Astrocyte (in vitro differentiated cells and primary cell): ENCODE results near the gene NDEL1. TPM values are rescaled to one million over a fixed set of nuclear protein-coding genes. Genes with fewer than 3 reads are reported as not detected.

Source experiments
- DNase-seq: peaks from one replicate; pipeline ENCODE4 v3.0.0-alpha.2; 2010; ENCODE audit warnings: low read depth
- FAIRE-seq: peaks from 2 replicates; lab custom pipeline; 2011; peaks lifted over from hg19 to GRCh38; lab: Jason Lieb, UNC
- H2AFZ ChIP-seq: 2 replicates; pipeline ENCODE4 v1.6.0; 2012; ENCODE audit warnings: low read depth, low read length, inconsistent platforms
- H3K27ac ChIP-seq: 2 replicates; pipeline ENCODE4 v1.5.1; 2011; ENCODE audit warnings: low read depth, low read length, inconsistent platforms
- H3K27me3 ChIP-seq: 2 replicates; pipeline ENCODE4 v1.6.0; 2011; ENCODE audit warnings: low read length, inconsistent platforms; ENCODE audit not compliant: insufficient read depth
- H3K36me3 ChIP-seq: 2 replicates; pipeline ENCODE4 v1.5.1; 2011; ENCODE audit warnings: low read length, inconsistent platforms; ENCODE audit not compliant: insufficient read depth
- H3K4me1 ChIP-seq: 2 replicates; pipeline ENCODE4 v1.5.1; 2011; ENCODE audit warnings: low read length, inconsistent platforms; ENCODE audit not compliant: insufficient read depth
- H3K4me2 ChIP-seq: 2 replicates; pipeline ENCODE4 v1.6.0; 2012; ENCODE audit warnings: low read length, inconsistent platforms
- H3K4me3 ChIP-seq: 2 replicates; pipeline ENCODE4 v1.5.1; 2011; ENCODE audit warnings: low read depth, mild to moderate bottlenecking, low read length, inconsistent platforms; ENCODE audit not compliant: insufficient read depth
- H3K79me2 ChIP-seq: 2 replicates; pipeline ENCODE4 v1.6.0; 2012; ENCODE audit warnings: mild to moderate bottlenecking, low read length, inconsistent platforms; ENCODE audit not compliant: insufficient read depth
- H3K9ac ChIP-seq: 2 replicates; pipeline ENCODE4 v1.6.0; 2012; ENCODE audit warnings: mild to moderate bottlenecking, low read length, inconsistent platforms
- H3K9me3 ChIP-seq: 2 replicates; pipeline ENCODE4 v1.5.1; 2012; ENCODE audit warnings: low read depth, mild to moderate bottlenecking, low read length, inconsistent platforms; ENCODE audit not compliant: insufficient read depth
- H4K20me1 ChIP-seq: 2 replicates; pipeline ENCODE4 v1.6.0; 2012; ENCODE audit warnings: low read length, inconsistent platforms; ENCODE audit not compliant: insufficient read depth
- H3K27ac Mint-ChIP-seq: one replicate; pipeline ENCODE4 v1.8.0; 2021; ENCODE audit warnings: mild to moderate bottlenecking, mixed read lengths; ENCODE audit not compliant: unreplicated experiment
- H3K27me3 Mint-ChIP-seq: one replicate; pipeline ENCODE4 v1.8.0; 2021; ENCODE audit warnings: low read depth, mixed read lengths; ENCODE audit not compliant: unreplicated experiment
- H3K36me3 Mint-ChIP-seq: one replicate; pipeline ENCODE4 v1.8.0; 2021; ENCODE audit warnings: low read depth, mixed read lengths; ENCODE audit not compliant: unreplicated experiment
- H3K4me1 Mint-ChIP-seq: one replicate; pipeline ENCODE4 v1.8.0; 2021; ENCODE audit warnings: low read depth, mixed read lengths; ENCODE audit not compliant: unreplicated experiment
- H3K4me3 Mint-ChIP-seq: one replicate; pipeline ENCODE4 v1.8.0; 2021; ENCODE audit warnings: mild to moderate bottlenecking, moderate library complexity, mixed read lengths; ENCODE audit not compliant: unreplicated experiment
- H3K9me3 Mint-ChIP-seq: one replicate; pipeline ENCODE4 v1.8.0; 2021; ENCODE audit warnings: mild to moderate bottlenecking, mixed read lengths; ENCODE audit not compliant: unreplicated experiment
- EZH2 ChIP-seq: IDR thresholded peaks from 2 replicates; pipeline ENCODE4 v1.6.1; 2012; ENCODE audit warnings: mild to moderate bottlenecking, low read length, inconsistent platforms; ENCODE audit not compliant: insufficient read depth
- total RNA-seq: library from RNA; stranded (reverse); gene quantifications from 2 replicates; pipeline ENCODE4 v1.2.1, GENCODE V29; 2021
- TF ChIP-seq, protein P1 (sequence below): IDR thresholded peaks from 2 replicates; pipeline ENCODE4 v1.5.1; 2011; ENCODE audit warnings: low read depth, mild to moderate bottlenecking, inconsistent platforms, low read length, moderate library complexity; ENCODE audit not compliant: insufficient read depth

Gene NDEL1
- total RNA-seq, 1 donor from 2014 or later = 102 TPM

DNA sequence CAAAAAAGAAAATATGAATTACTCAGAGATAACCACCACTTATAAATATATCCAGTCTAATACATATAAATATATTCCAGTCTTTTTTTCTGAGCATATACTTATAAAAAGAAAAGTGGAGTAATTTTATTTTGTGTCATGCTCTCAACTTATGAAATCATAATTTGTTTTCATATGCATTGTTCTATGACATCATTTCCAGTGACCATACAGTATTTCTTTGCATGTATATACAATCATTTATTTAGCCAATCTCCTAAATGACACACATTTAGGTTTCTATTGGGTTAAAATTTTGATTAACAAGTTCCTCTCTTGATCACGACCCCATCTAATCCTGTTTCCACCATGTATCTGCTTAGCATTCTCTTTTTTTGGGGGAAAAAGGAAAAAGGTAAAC lies 16.4 kb upstream of the NDEL1 start:
- Mint-ChIP-seq H3K36me3 (no peaks in the 10 kb centered on the region), H3K4me3 (no peak overlapping the region), H3K27ac (no peak overlapping the region), H3K27me3 (peaks cover 19% of the 10 kb centered on the region), H3K4me1 (no peaks in the 10 kb centered on the region), H3K9me3 (no peaks in the 10 kb centered on the region)
- H3K4me2 ChIP-seq = no peak overlapping the region
- no peak overlapping the region for H3K27ac ChIP-seq
- no peaks in the 10 kb centered on the region for H3K9me3 ChIP-seq
- H3K4me3 ChIP-seq = no peak overlapping the region
- peaks cover 5% of the 10 kb centered on the region for H3K4me1 ChIP-seq
- peaks cover 30% of the 10 kb centered on the region for H3K27me3 ChIP-seq
- H3K9ac ChIP-seq = no peak overlapping the region
- H3K36me3 ChIP-seq = no peaks in the 10 kb centered on the region
- DNase-seq (no peak), FAIRE-seq (no peak)
- TF ChIP-seq EZH2 = no peak
- TF ChIP-seq, protein P1, sequence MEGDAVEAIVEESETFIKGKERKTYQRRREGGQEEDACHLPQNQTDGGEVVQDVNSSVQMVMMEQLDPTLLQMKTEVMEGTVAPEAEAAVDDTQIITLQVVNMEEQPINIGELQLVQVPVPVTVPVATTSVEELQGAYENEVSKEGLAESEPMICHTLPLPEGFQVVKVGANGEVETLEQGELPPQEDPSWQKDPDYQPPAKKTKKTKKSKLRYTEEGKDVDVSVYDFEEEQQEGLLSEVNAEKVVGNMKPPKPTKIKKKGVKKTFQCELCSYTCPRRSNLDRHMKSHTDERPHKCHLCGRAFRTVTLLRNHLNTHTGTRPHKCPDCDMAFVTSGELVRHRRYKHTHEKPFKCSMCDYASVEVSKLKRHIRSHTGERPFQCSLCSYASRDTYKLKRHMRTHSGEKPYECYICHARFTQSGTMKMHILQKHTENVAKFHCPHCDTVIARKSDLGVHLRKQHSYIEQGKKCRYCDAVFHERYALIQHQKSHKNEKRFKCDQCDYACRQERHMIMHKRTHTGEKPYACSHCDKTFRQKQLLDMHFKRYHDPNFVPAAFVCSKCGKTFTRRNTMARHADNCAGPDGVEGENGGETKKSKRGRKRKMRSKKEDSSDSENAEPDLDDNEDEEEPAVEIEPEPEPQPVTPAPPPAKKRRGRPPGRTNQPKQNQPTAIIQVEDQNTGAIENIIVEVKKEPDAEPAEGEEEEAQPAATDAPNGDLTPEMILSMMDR = no peak
- no peak overlapping the region for H2AFZ ChIP-seq
- H4K20me1 ChIP-seq = no peaks in the 10 kb centered on the region
- H3K79me2 ChIP-seq = no peaks in the 10 kb centered on the region

DNA sequence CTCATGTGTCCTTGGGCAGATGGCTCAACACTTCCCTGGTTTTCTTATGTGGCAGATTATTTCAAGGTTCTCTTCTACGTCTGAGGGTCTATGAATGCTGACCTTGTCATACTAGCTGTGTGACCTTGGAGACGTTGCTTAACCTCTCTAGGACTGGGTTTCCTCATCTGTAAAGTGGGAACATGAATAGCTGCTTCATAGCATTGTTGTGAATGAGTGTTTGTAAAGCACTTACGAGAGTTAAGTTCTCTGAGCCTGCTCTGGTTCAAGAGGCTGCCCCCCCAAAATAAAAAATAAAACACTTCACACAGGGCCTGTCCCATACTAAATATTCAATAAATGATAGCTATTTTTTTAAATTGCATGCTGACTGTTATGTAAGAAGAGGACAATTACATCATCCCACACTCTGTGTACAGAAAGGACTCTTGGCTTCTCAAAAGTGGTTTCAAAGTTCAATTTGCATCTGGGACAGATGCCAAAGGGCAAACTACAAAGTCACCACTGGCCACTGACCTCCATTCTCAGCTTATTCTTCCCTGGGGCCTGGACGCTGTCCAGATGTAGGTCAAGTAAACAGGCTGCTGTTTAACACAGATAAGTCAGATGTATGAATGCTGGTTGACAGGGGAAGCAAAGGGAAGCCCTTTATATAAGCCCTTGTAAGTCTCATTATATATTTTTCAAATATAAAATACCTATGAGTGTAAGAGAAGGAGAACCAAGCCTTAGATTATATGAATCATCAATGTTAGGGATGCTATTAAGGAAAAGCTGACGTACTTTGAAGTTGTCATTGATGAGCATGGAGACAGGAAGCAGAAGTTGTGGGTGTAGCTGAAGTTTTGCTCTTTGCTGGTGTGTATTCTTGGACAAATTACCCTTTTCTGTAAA lies 15.4 kb upstream of the NDEL1 start:
- no peak for TF ChIP-seq EZH2
- TF ChIP-seq, protein P1 = no peak
- H3K27ac ChIP-seq = no peak overlapping the region
- no peaks in the 10 kb centered on the region for H4K20me1 ChIP-seq
- H2AFZ ChIP-seq = no peak overlapping the region
- H3K9ac ChIP-seq = no peak overlapping the region
- H3K36me3 ChIP-seq = no peaks in the 10 kb centered on the region
- FAIRE-seq = no peak
- H3K4me3 Mint-ChIP-seq = no peak overlapping the region
- no peaks in the 10 kb centered on the region for H3K4me1 Mint-ChIP-seq
- peaks cover 5% of the 10 kb centered on the region for H3K4me1 ChIP-seq
- H3K9me3 ChIP-seq = no peaks in the 10 kb centered on the region
- H3K27ac Mint-ChIP-seq = no peak overlapping the region
- H3K27me3 ChIP-seq = peaks cover 30% of the 10 kb centered on the region
- peaks cover 19% of the 10 kb centered on the region for H3K27me3 Mint-ChIP-seq
- no peak overlapping the region for H3K4me2 ChIP-seq
- no peaks in the 10 kb centered on the region for H3K36me3 Mint-ChIP-seq
- no peak overlapping the region for H3K4me3 ChIP-seq
- no peaks in the 10 kb centered on the region for H3K79me2 ChIP-seq
- H3K9me3 Mint-ChIP-seq = no peaks in the 10 kb centered on the region
- DNase-seq = peak; percentile 45

DNA sequence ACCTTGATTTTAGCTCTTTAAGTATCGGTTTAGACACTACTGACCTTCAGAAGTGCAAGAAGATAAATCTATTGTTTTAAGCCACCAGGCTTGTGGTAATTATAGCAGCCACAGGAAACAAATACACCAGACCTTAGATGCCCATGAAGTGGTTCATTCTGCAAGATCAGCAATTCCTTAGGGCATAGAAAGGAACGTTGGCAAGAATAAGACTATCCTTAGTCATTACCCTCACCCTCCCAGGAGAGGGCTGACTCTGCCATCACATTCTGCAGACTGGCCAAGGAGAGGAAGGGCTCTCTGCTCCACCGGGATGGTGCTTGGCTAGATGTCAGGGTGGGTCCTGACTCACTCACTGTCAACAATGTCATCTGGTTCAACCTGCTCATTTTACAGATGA lies 14.1 kb upstream of the NDEL1 start:
- H3K4me2 ChIP-seq = no peak overlapping the region
- H2AFZ ChIP-seq = no peak overlapping the region
- H3K9ac ChIP-seq = no peak overlapping the region
- peaks cover 24% of the 10 kb centered on the region for H3K27me3 ChIP-seq
- Mint-ChIP-seq H3K9me3 (no peaks in the 10 kb centered on the region), H3K4me1 (no peaks in the 10 kb centered on the region), H3K4me3 (no peak overlapping the region), H3K36me3 (no peaks in the 10 kb centered on the region), H3K27me3 (peaks cover 16% of the 10 kb centered on the region), H3K27ac (no peak overlapping the region)
- no peaks in the 10 kb centered on the region for H3K79me2 ChIP-seq
- no peak for FAIRE-seq
- no peaks in the 10 kb centered on the region for H3K36me3 ChIP-seq
- H3K9me3 ChIP-seq = no peaks in the 10 kb centered on the region
- H3K4me3 ChIP-seq = no peak overlapping the region
- peaks cover 5% of the 10 kb centered on the region for H3K4me1 ChIP-seq
- DNase-seq = no peak
- H3K27ac ChIP-seq = no peak overlapping the region
- H4K20me1 ChIP-seq = no peaks in the 10 kb centered on the region
- TF ChIP-seq EZH2 = no peak
- TF ChIP-seq, protein P1 = no peak
